CD4-positive, alpha-beta T cell (primary cell): Measurements from ENCODE around the gene SGSH. TPM values are rescaled to one million over a fixed set of nuclear protein-coding genes. Genes with fewer than 3 reads are reported as not detected.

Experiments
- ATAC-seq: fragments of 200-7000 bp; cut with Tn5 transposase; one replicate; pipeline ENCODE4 v1.10.0; 2022; ENCODE audit warnings: mild to moderate bottlenecking; ENCODE audit not compliant: poor library complexity
- CTCF ChIA-PET: fragments of 350-600 bp; sonication (Branson Sonifier 250); formaldehyde crosslinking; loops from one replicate; lab custom pipeline; 2021; ENCODE audit warnings: antibody characterized with exemption, inconsistent platforms; lab: Charles Lee
- POLR2A ChIA-PET: fragments of 350-600 bp; sonication (Branson Sonifier 250); formaldehyde crosslinking; loops from one replicate; lab custom pipeline; 2021; ENCODE audit warnings: antibody characterized with exemption, inconsistent platforms; lab: Charles Lee
- DNase-seq, 14 experiments: peaks; one replicate each; pipeline ENCODE4 v3.0.0-alpha.2; 2013 to 2020; ENCODE audit warnings: mixed read lengths in 2 of 14
- H3K27ac ChIP-seq, 2 donors: one replicate each; pipeline versions ENCODE4 v1.5.1 to v1.7.0; 2013; ENCODE audit warnings: low read length in 2 of 2, low read depth in 1 of 2, mild to moderate bottlenecking in 1 of 2
- H3K27me3 ChIP-seq, 2 experiments: 1 replicate in 1 of 2; 2 replicates in 1 of 2; pipeline versions ENCODE4 v1.6.1 to v1.7.0; 2013; ENCODE audit warnings: low read length in 2 of 2, control low read depth in 1 of 2, mild to moderate bottlenecking in 1 of 2, moderate library complexity in 1 of 2; ENCODE audit not compliant: insufficient read depth in 2 of 2, control insufficient read depth in 1 of 2
- H3K36me3 ChIP-seq: one replicate; pipeline ENCODE4 v1.6.1; 2013; ENCODE audit warnings: low read length, control low read depth; ENCODE audit not compliant: insufficient read depth
- H3K4me1 ChIP-seq: one replicate; pipeline ENCODE4 v1.6.1; 2013; ENCODE audit warnings: low read length, control low read depth; ENCODE audit not compliant: insufficient read depth
- H3K4me3 ChIP-seq: one replicate; pipeline ENCODE4 v1.5.1; 2013; ENCODE audit warnings: mild to moderate bottlenecking, low read length, moderate library complexity
- H3K9me3 ChIP-seq, 2 experiments: 1 replicate in 1 of 2; 2 replicates in 1 of 2; pipeline versions ENCODE4 v1.6.1 to v1.7.0; 2013; ENCODE audit warnings: low read length in 2 of 2, mild to moderate bottlenecking in 2 of 2, control low read depth in 1 of 2, moderate library complexity in 1 of 2; ENCODE audit not compliant: control insufficient read depth in 1 of 2, insufficient read depth in 1 of 2
- H3K27ac Mint-ChIP-seq: one replicate; pipeline ENCODE4 v1.8.0; 2020; ENCODE audit warnings: mixed read lengths
- H3K27me3 Mint-ChIP-seq: one replicate; pipeline ENCODE4 v1.8.0; 2021; ENCODE audit warnings: mixed read lengths
- H3K36me3 Mint-ChIP-seq: one replicate; pipeline ENCODE4 v1.8.0; 2021; ENCODE audit warnings: low read depth, mixed read lengths
- H3K4me1 Mint-ChIP-seq: one replicate; pipeline ENCODE4 v1.8.0; 2021; ENCODE audit warnings: low read depth, mixed read lengths
- H3K4me3 Mint-ChIP-seq: one replicate; pipeline ENCODE4 v1.8.0; 2020; ENCODE audit warnings: mild to moderate bottlenecking, mixed read lengths
- H3K9me3 Mint-ChIP-seq: one replicate; pipeline ENCODE4 v1.8.0; 2020; ENCODE audit warnings: mixed read lengths
- intact Hi-C, 2 experiments: fragments of 100-400 bp; cut with DNase I in 1 of 2; cut with micrococcal nuclease in 1 of 2; formaldehyde crosslinking; loops; one replicate each; pipeline versions ENCODE4 v1.15.1 to v1.9.0; 2023 to 2025; cut with DNase I, micrococcal nuclease
- total RNA-seq, 174 experiments: library from RNA in 2 of 174; stranded (reverse) in 2 of 174; gene quantifications; one replicate each; pipeline ENCODE4 v1.2.3 and lab custom pipeline; 2021 to 2026
- TF ChIP-seq, protein P1 (sequence below): fragments of 200-600 bp; IDR thresholded peaks from one replicate; pipeline ENCODE4 v1.8.0; 2022; ENCODE audit warnings: antibody characterized with exemption, mild to moderate bottlenecking

SGSH gene
- total RNA-seq, 2 experiments from 2014 or later: 97.9 to 102 TPM

DNA sequence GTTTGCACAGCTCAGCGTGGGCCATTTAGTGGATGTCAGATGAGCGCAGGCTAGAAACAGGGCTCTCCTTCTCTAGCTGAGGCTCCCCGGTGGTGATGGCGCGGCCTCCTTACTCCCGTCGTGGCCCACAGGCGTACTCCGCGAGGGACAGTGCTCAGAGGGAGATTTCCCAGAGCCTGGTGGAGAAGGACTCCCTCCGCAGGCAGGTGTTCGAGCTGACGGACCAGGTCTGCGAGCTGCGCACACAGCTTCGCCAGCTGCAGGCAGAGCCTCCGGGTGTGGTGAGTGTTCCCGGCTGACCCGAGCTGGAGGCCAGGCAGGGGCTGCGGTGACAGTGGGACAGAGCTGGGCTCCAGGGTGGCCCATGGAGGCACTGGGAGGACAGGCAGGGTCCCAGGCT, 28.9 kb downstream of the SGSH start:
- no peak for ATAC-seq
- Mint-ChIP-seq H3K36me3 (no peaks in the 10 kb centered on the region), H3K4me3 (no peak overlapping the region), H3K9me3 (no peaks in the 10 kb centered on the region), H3K27ac (no peak overlapping the region), H3K4me1 (no peaks in the 10 kb centered on the region), H3K27me3 (peaks cover 7% of the 10 kb centered on the region)
- TF ChIP-seq, protein P1, sequence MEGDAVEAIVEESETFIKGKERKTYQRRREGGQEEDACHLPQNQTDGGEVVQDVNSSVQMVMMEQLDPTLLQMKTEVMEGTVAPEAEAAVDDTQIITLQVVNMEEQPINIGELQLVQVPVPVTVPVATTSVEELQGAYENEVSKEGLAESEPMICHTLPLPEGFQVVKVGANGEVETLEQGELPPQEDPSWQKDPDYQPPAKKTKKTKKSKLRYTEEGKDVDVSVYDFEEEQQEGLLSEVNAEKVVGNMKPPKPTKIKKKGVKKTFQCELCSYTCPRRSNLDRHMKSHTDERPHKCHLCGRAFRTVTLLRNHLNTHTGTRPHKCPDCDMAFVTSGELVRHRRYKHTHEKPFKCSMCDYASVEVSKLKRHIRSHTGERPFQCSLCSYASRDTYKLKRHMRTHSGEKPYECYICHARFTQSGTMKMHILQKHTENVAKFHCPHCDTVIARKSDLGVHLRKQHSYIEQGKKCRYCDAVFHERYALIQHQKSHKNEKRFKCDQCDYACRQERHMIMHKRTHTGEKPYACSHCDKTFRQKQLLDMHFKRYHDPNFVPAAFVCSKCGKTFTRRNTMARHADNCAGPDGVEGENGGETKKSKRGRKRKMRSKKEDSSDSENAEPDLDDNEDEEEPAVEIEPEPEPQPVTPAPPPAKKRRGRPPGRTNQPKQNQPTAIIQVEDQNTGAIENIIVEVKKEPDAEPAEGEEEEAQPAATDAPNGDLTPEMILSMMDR: no peak
- peaks cover 0 to 4% of the 10 kb centered on the region in 2 experiments for H3K9me3 ChIP-seq
- no peak overlapping the region for H3K4me3 ChIP-seq
- intact Hi-C loops: loop anchor here in 1 of 2 experiments (5.0 kb wide), 1 partner anchor 176 kb away; no protein-coding TSS in a partner anchor
- POLR2A ChIA-PET: no interaction called here
- H3K27me3 ChIP-seq: no peaks in the 10 kb centered on the region
- CTCF ChIA-PET: no interaction called here
- H3K4me1 ChIP-seq: peaks cover 4% of the 10 kb centered on the region
- H3K27ac ChIP-seq: no peak overlapping the region
- DNase-seq: no peak
- no peaks in the 10 kb centered on the region for H3K36me3 ChIP-seq

DNA sequence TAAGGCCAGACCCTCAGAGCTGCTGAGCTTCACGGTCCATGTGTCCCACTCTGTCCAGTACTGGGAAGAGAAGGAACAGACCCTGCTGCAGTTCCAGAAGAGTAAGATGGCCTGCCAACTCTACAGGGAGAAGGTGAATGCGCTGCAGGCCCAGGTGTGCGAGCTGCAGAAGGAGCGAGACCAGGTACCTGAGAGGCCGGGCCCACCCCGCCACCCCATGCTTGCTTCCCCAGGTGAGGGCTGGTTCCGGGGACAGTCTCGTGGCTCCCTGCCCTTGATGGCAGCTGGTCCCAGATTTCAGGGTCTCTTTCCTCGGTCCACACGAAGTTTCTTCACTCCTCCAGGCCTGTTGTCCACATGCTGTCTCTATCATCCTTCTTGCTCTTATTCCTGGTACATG, 29.4 kb downstream of the SGSH start:
- ATAC-seq: no peak

DNA sequence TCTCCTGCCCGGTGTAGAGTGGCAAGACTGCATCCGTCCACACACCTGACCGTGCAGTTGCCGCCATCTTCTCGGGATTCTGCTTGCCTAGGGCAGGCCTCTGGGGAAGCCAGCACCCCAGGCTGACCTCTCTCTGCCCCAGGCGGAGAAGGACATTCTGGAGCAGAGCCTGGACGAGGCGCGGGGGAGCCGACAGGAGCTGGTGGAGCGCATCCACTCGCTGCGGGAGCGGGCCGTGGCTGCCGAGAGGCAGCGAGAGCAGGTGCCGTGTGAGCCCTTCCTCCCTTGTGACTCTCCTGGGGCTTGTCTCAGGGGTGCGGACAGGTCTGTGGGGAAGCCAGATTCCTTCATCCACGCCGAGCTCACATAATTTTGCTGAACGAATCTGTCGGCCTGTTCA, 30.5 kb downstream of the SGSH start:
- ChIA-PET CTCF (no interaction called here), POLR2A (no interaction called here)
- H3K9me3 Mint-ChIP-seq: no peaks in the 10 kb centered on the region
- no peak overlapping the region for H3K27ac ChIP-seq
- no peaks in the 10 kb centered on the region for H3K27me3 ChIP-seq
- H3K9me3 ChIP-seq: no peaks in the 10 kb centered on the region
- H3K4me3 Mint-ChIP-seq: no peak overlapping the region
- DNase-seq (no peak), ATAC-seq (no peak)
- no peak overlapping the region for H3K4me3 ChIP-seq
- H3K4me1 ChIP-seq: no peaks in the 10 kb centered on the region
- H3K27ac Mint-ChIP-seq: no peak overlapping the region
- intact Hi-C loops: loop anchor here in 1 of 2 experiments (5.0 kb wide), 1 partner anchor 178 kb away; no protein-coding TSS in a partner anchor
- no peaks in the 10 kb centered on the region for H3K36me3 ChIP-seq
- no peaks in the 10 kb centered on the region for H3K4me1 Mint-ChIP-seq
- no peaks in the 10 kb centered on the region for H3K36me3 Mint-ChIP-seq
- TF ChIP-seq, protein P1: no peak
- H3K27me3 Mint-ChIP-seq: peaks cover 4% of the 10 kb centered on the region

More for the DNA sequence above, 29.4 kb downstream of the SGSH start:
- no peaks in the 10 kb centered on the region for H3K27me3 ChIP-seq
- Mint-ChIP-seq H3K4me1 (no peaks in the 10 kb centered on the region), H3K4me3 (no peak overlapping the region), H3K36me3 (no peaks in the 10 kb centered on the region), H3K27ac (no peak overlapping the region), H3K27me3 (peaks cover 4% of the 10 kb centered on the region), H3K9me3 (no peaks in the 10 kb centered on the region)
- intact Hi-C loops: loop anchor here in 1 of 2 experiments (5.0 kb wide), 1 partner anchor 177 kb away; no protein-coding TSS in a partner anchor
- peaks cover under 1% of the 10 kb centered on the region for H3K4me1 ChIP-seq
- H3K4me3 ChIP-seq: no peak overlapping the region
- ChIA-PET CTCF (no interaction called here), POLR2A (no interaction called here)
- TF ChIP-seq, protein P1: no peak
- peaks cover 0 to under 1% of the 10 kb centered on the region in 2 experiments for H3K9me3 ChIP-seq
- no peaks in the 10 kb centered on the region for H3K36me3 ChIP-seq
- H3K27ac ChIP-seq: no peak overlapping the region
- DNase-seq: no peak
